Kidney (tissue), 14 donors: ENCODE data around the gene CLDN9. TPM values are rescaled to one million over a fixed set of nuclear protein-coding genes. Genes with fewer than 3 reads are reported as not detected.
A peak's percentile ranks its signal among the peaks of the same experiment; 100 is the strongest.

Experiments used
- DNase-seq, 5 donors: peaks; one replicate each; pipeline ENCODE4 v3.0.0-alpha.2; 2013 to 2020
- FAIRE-seq: peaks from 2 replicates; lab custom pipeline; 2012; peaks lifted over from hg19 to GRCh38; lab: Jason Lieb, UNC
- H3K27ac ChIP-seq, 2 donors: one replicate each; pipeline ENCODE4 v1.7.0; 2013; ENCODE audit warnings: low read depth in 2 of 2, low read length in 2 of 2, inconsistent platforms in 1 of 2
- H3K27me3 ChIP-seq: one replicate; pipeline ENCODE4 v1.7.1; 2013; ENCODE audit warnings: low read length, inconsistent platforms; ENCODE audit not compliant: control insufficient read depth, insufficient read depth
- H3K36me3 ChIP-seq, 3 donors: one replicate each; pipeline versions ENCODE4 v1.7.0 to v1.7.1; 2013; ENCODE audit warnings: low read length in 3 of 3, control low read depth in 1 of 3, inconsistent platforms in 1 of 3; ENCODE audit not compliant: insufficient read depth in 3 of 3, control insufficient read depth in 2 of 3
- H3K4me1 ChIP-seq, 3 donors: one replicate each; pipeline versions ENCODE4 v1.7.0 to v1.7.1; 2013; ENCODE audit warnings: low read length in 3 of 3, inconsistent platforms in 1 of 3, low read depth in 1 of 3; ENCODE audit not compliant: control insufficient read depth in 2 of 3, insufficient read depth in 2 of 3
- H3K4me3 ChIP-seq, 3 donors: one replicate each; pipeline versions ENCODE4 v1.7.0 to v1.8.1; 2013; ENCODE audit warnings: low read length in 3 of 3, control low read depth in 1 of 3, inconsistent platforms in 1 of 3
- H3K9ac ChIP-seq, 3 donors: one replicate each; pipeline versions ENCODE4 v1.7.0 to v1.7.1; 2013; ENCODE audit warnings: low read length in 3 of 3, control low read depth in 1 of 3, inconsistent platforms in 1 of 3
- H3K9me3 ChIP-seq, 3 donors: one replicate each; pipeline versions ENCODE4 v1.7.0 to v1.7.1; 2013; ENCODE audit warnings: low read length in 3 of 3, control low read depth in 1 of 3, inconsistent platforms in 1 of 3; ENCODE audit not compliant: control insufficient read depth in 2 of 3, insufficient read depth in 1 of 3
- CTCF ChIP-seq: IDR thresholded peaks from 3 replicates; pipeline ENCODE4 v1.5.1; 2012; ENCODE audit warnings: mild to moderate bottlenecking, moderate library complexity, borderline replicate concordance; ENCODE audit not compliant: insufficient read depth; ENCODE audit errors: extremely low read depth
- intact Hi-C: fragments of 100-400 bp; cut with DNase I; formaldehyde crosslinking; loops from one replicate; pipeline ENCODE4 v1.11.1; 2022
- polyA plus RNA-seq: library from polyadenylated mRNA; stranded (reverse); fragments of 350-450 nt; fragmentation: Illumina TruSeq; extraction: RNeasy Lipid Tissue Mini Kit (QIAGEN cat#74804); gene quantifications from one replicate; pipeline ENCODE4 v1.2.3, GENCODE V29; 2014; ENCODE audit warnings: low read depth, low replicate concordance; ENCODE audit not compliant: insufficient read depth
- total RNA-seq: library from RNA; stranded (reverse); fragmentation: NEBNext Ultra II Directional; extraction: Animal tissue kit (Norgen Biotek cat#: 25700); gene quantifications from one replicate; pipeline ENCODE4 v1.2.1, GENCODE V29; 2021
- donor health status: control.
- donor health status: control.
- donor health status: control.
- donor health status: control.
- donor health status: control.
- donor health status: DM: yes; HTN: yes; CAD: no.
- donor health status: Normal renal cell carcinoma (clear cell type).

CLDN9 gene
- total and polyA plus RNA-seq, 2 donors from 2014 or later = 0.60 TPM; not detected in 1

- Histone ChIP-seq H3K27me3 (no peaks in the 10 kb centered on the region), H3K4me1 (no peaks in the 10 kb centered on the region), H3K36me3 (no peaks in the 10 kb centered on the region), H3K27ac (no peak overlapping the region), H3K4me3 (no peak overlapping the region), H3K9ac (no peak overlapping the region), H3K9me3 (no peaks in the 10 kb centered on the region)
- TF ChIP-seq CTCF = no peak
- DNase-seq = no peak
- no peak for FAIRE-seq
- intact Hi-C loops = no loop called here
Observed at GRCh38 chr16:3001316-3001715, 11.4 kb upstream of the CLDN9 start.

- Histone ChIP-seq H3K36me3 (no peaks in the 10 kb centered on the region), H3K4me3 (no peak overlapping the region), H3K27me3 (peaks cover 2% of the 10 kb centered on the region), H3K9me3 (no peaks in the 10 kb centered on the region), H3K4me1 (peaks cover 0 to 3% (median 0%) of the 10 kb centered on the region in 3 donors), H3K27ac (no peak overlapping the region), H3K9ac (no peak overlapping the region)
- DNase-seq = peak; percentile 98 to 99 (median 99)
- FAIRE-seq = peak; percentile 87
- intact Hi-C loops = no loop called here
- TF ChIP-seq CTCF = peak; percentile 81
Observed at GRCh38 chr16:3003582-3004270, 9.0 kb upstream of the CLDN9 start.

- FAIRE-seq (no peak), DNase-seq (no peak)
- peaks cover 2% of the 10 kb centered on the region for H3K27me3 ChIP-seq
- H3K27ac ChIP-seq = no peak overlapping the region
- TF ChIP-seq CTCF = no peak
- peaks cover 0 to 3% (median 0%) of the 10 kb centered on the region in 3 donors for H3K4me1 ChIP-seq
- no peak overlapping the region for H3K4me3 ChIP-seq
- H3K36me3 ChIP-seq = no peaks in the 10 kb centered on the region
- H3K9me3 ChIP-seq = no peaks in the 10 kb centered on the region
- no peak overlapping the region for H3K9ac ChIP-seq
- intact Hi-C loops = no loop called here
Observed at GRCh38 chr16:3004319-3004718, 8.4 kb upstream of the CLDN9 start.
